Loucy (cell line): ENCODE results near the gene SSBP4.

Source experiments
- H2AFZ ChIP-seq: fragments of 200-600 bp; sonication (generic); 2 replicates; pipeline ENCODE4 v1.6.0; 2016; ENCODE audit warnings: antibody characterized with exemption, mild to moderate bottlenecking, low read length, moderate library complexity
- H3F3A ChIP-seq: fragments of 200-600 bp; 2 replicates; pipeline ENCODE4 v1.6.0; 2016; ENCODE audit warnings: antibody characterized with exemption, low read depth, mild to moderate bottlenecking
- H3K27me3 ChIP-seq: fragments of 200-600 bp; sonication (generic); 2 replicates; pipeline ENCODE4 v1.6.1; 2014; ENCODE audit warnings: low read length, mild to moderate bottlenecking; ENCODE audit not compliant: insufficient read depth, poor library complexity, severe bottlenecking
- H3K36me3 ChIP-seq: fragments of 200-600 bp; sonication (generic); 2 replicates; pipeline ENCODE4 v1.6.1; 2016; ENCODE audit warnings: low read length; ENCODE audit not compliant: insufficient read depth
- H3K4me1 ChIP-seq: fragments of 200-600 bp; sonication (generic); 2 replicates; pipeline ENCODE4 v1.5.1; 2014; ENCODE audit warnings: low read length, mild to moderate bottlenecking; ENCODE audit not compliant: insufficient read depth, poor library complexity, severe bottlenecking
- H3K4me2 ChIP-seq: fragments of 200-600 bp; sonication (generic); 2 replicates; pipeline ENCODE4 v1.6.0; 2014; ENCODE audit warnings: antibody characterized with exemption, low read length, low read depth, mild to moderate bottlenecking; ENCODE audit not compliant: poor library complexity, severe bottlenecking
- H3K4me3 ChIP-seq: fragments of 200-600 bp; sonication (generic); 2 replicates; pipeline ENCODE4 v1.5.1; 2014; ENCODE audit warnings: low read length, mild to moderate bottlenecking, mixed read lengths; ENCODE audit not compliant: poor library complexity, severe bottlenecking
- H3K79me2 ChIP-seq: fragments of 200-600 bp; sonication (generic); 2 replicates; pipeline ENCODE4 v1.6.1; 2014; ENCODE audit warnings: low read length; ENCODE audit not compliant: insufficient read depth
- H3K9ac ChIP-seq: fragments of 200-600 bp; sonication (generic); 2 replicates; pipeline ENCODE4 v1.6.0; 2014; ENCODE audit warnings: mild to moderate bottlenecking, low read depth, low read length, moderate library complexity; ENCODE audit not compliant: poor library complexity, severe bottlenecking
- H3K9me2 ChIP-seq: fragments of 200-600 bp; sonication (generic); replicated peaks from 2 replicates; pipeline ENCODE4 v1.6.1; 2016; ENCODE audit warnings: low read depth, low read length, mixed read lengths
- H3K9me3 ChIP-seq: fragments of 200-600 bp; sonication (generic); 2 replicates; pipeline ENCODE4 v1.6.1; 2014; ENCODE audit warnings: mild to moderate bottlenecking, antibody characterized with exemption, low read length, low read depth; ENCODE audit not compliant: insufficient read depth
- H4K20me1 ChIP-seq: fragments of 200-600 bp; sonication (generic); 2 replicates; pipeline ENCODE4 v1.6.0; 2014; ENCODE audit warnings: antibody characterized with exemption, low read length, mild to moderate bottlenecking; ENCODE audit not compliant: insufficient read depth, poor library complexity, severe bottlenecking
- EZH2phosphoT487 ChIP-seq: fragments of 200-600 bp; IDR thresholded peaks from 2 replicates; pipeline ENCODE4 v1.6.1; 2018; ENCODE audit warnings: antibody characterized with exemption, mild to moderate bottlenecking, moderate library complexity, borderline replicate concordance
- TF ChIP-seq, protein P1 (sequence below): fragments of 200-600 bp; sonication (generic); conservative IDR thresholded peaks from 2 replicates; pipeline ENCODE4 v1.5.1; 2014; ENCODE audit warnings: mild to moderate bottlenecking, antibody characterized with exemption, low read length

The SSBP4 gene

DNA sequence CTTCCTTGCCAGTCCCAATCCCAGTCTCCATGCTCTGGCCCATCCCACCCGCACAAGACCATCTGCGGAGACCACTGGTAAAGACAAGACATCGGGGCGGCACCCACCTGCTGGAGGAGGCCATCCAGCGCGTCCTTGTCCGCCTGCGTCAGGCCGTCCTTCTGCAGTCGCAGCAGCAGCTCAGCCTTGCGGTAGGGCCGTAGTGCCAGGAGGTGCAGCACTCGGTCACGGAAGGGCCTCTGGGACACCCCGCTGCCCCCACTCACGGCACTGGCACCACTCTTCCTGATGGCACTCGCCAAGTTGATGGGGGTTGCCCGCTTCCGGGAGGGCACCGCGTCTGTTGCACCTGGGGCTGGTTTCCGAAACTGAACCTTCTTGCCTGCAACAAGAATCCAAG is 42.3 kb downstream of the SSBP4 start:
- Histone ChIP-seq H3K27me3 (no peaks in the 10 kb centered on the region), H4K20me1 (no peaks in the 10 kb centered on the region), H3K9me3 (no peaks in the 10 kb centered on the region), H3K4me3 (no peak overlapping the region), H3K9me2 (no peaks in the 10 kb centered on the region), H3K36me3 (peaks cover 62% of the 10 kb centered on the region; the same call in 1 of the 2 replicates), H3K4me1 (peaks cover 4% of the 10 kb centered on the region), H3K4me2 (no peak overlapping the region), H3K9ac (no peak overlapping the region), H3F3A (no peaks in the 10 kb centered on the region), H3K79me2 (peaks cover 8% of the 10 kb centered on the region; the same call in 1 of the 2 replicates), H2AFZ (no peak overlapping the region)
- no peak for TF ChIP-seq EZH2phosphoT487
- TF ChIP-seq, protein P1, sequence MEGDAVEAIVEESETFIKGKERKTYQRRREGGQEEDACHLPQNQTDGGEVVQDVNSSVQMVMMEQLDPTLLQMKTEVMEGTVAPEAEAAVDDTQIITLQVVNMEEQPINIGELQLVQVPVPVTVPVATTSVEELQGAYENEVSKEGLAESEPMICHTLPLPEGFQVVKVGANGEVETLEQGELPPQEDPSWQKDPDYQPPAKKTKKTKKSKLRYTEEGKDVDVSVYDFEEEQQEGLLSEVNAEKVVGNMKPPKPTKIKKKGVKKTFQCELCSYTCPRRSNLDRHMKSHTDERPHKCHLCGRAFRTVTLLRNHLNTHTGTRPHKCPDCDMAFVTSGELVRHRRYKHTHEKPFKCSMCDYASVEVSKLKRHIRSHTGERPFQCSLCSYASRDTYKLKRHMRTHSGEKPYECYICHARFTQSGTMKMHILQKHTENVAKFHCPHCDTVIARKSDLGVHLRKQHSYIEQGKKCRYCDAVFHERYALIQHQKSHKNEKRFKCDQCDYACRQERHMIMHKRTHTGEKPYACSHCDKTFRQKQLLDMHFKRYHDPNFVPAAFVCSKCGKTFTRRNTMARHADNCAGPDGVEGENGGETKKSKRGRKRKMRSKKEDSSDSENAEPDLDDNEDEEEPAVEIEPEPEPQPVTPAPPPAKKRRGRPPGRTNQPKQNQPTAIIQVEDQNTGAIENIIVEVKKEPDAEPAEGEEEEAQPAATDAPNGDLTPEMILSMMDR: no peak

DNA sequence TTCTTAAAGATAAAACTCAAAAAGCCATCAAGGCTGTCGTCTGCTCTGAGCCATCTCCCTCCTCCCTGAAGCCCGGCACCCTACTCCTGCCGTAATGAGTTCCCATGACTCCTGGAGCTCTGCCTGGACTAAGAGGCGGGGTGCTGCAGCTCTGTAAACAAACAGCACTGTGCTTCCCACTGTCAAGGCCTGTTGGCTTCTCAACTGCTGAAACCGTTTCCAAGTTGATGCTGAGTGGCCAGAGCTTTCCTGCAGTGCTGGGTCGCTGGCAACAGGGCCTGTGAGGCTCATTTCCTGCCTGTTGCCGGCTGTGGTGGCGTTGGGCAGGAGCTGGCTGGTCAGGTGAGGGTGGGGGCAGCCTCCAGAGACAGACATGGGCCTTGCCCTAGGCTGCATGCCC is 45.4 kb downstream of the SSBP4 start:
- Histone ChIP-seq H3K4me2 (peak overlapping the region; percentile 49), H3K79me2 (peaks cover 26% of the 10 kb centered on the region; the same call in 1 of the 2 replicates), H3F3A (no peaks in the 10 kb centered on the region), H3K9me3 (no peaks in the 10 kb centered on the region), H2AFZ (no peak overlapping the region), H3K36me3 (peaks cover 48% of the 10 kb centered on the region; the same call in 1 of the 2 replicates), H3K9me2 (no peaks in the 10 kb centered on the region), H3K4me3 (no peak overlapping the region), H3K9ac (peak overlapping the region; percentile 60), H3K4me1 (peaks cover 4% of the 10 kb centered on the region), H3K27me3 (no peaks in the 10 kb centered on the region), H4K20me1 (peaks cover 15% of the 10 kb centered on the region)
- TF ChIP-seq EZH2phosphoT487: no peak
- TF ChIP-seq, protein P1: no peak

DNA sequence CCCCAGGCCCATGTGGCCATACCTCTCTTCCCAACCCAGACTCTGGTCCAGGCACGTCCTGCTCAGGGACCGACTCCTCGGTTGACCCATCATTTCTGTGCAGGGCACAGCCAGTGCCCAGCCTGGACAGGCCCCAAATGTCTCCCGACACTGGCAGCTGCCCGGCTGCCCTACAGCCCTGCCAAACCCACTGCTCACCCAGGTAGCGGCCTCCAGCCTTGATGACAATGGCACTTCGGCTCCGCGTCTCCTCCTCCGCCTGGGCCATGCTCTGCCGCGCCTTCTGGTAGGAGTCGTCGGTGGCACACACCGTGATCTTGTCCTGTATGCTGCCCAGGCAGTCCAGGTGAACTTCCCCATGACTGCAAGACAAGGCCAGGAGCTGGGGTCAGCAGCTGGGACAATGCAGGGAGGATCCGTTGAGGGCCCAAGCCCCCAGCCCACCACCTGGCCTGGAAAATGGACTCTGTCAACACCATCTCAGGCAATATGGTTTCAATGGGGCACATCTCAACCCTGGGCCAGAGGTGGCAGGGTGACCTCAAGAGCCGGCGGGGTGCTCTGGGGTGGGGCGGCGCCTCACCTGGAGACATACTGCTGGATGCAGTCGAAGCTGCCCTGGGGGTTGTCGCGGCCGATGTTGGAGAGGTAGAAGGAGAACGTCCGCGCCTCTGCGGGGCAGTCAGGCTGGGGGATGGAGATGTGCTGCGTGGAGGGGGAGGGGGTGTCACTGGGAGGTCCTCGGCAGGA is 46.2 kb downstream of the SSBP4 start:
- Histone ChIP-seq H2AFZ (no peak overlapping the region), H3K36me3 (peaks cover 46% of the 10 kb centered on the region; the same call in 1 of the 2 replicates), H3K9ac (peak overlapping the region; percentile 36), H3K27me3 (no peaks in the 10 kb centered on the region), H3F3A (no peaks in the 10 kb centered on the region), H4K20me1 (peaks cover 22% of the 10 kb centered on the region), H3K4me2 (peak overlapping the region; percentile 49), H3K4me1 (peaks cover 4% of the 10 kb centered on the region), H3K9me2 (no peaks in the 10 kb centered on the region), H3K4me3 (no peak overlapping the region), H3K9me3 (no peaks in the 10 kb centered on the region), H3K79me2 (peaks cover 26% of the 10 kb centered on the region; the same call in 1 of the 2 replicates)
- TF ChIP-seq, protein P1: no peak
- no peak for TF ChIP-seq EZH2phosphoT487
